GM19468 (cell line): Measurements from ENCODE around the gene DCHS2.

Experiments used
- ATAC-seq: cut with Tn5 transposase; IDR thresholded peaks from one replicate; pipeline ENCODE4 v1.9.1; 2021; ENCODE audit warnings: mild to moderate bottlenecking, moderate library complexity, moderate number of reproducible peaks; ENCODE audit not compliant: unreplicated experiment; ENCODE audit errors: extremely low read depth

The DCHS2 gene

GRCh38 chr4:154399259-154399974 lies 92.2 kb downstream of the DCHS2 start:
- ATAC-seq: no peak

- no peak for ATAC-seq
Measured at GRCh38 chr4:154390324-154390723, 101.3 kb downstream of the DCHS2 start.

GRCh38 chr4:154389148-154389547 lies 102.5 kb downstream of the DCHS2 start:
- no peak for ATAC-seq

GRCh38 chr4:154384012-154384411 lies 107.6 kb downstream of the DCHS2 start:
- no peak for ATAC-seq

GRCh38 chr4:154376486-154376885 lies 115.1 kb downstream of the DCHS2 start:
- ATAC-seq: no peak

GRCh38 chr4:154368060-154368459 lies 123.5 kb downstream of the DCHS2 start:
- peak; percentile 55 for ATAC-seq

GRCh38 chr4:154367659-154368058 lies 123.9 kb downstream of the DCHS2 start:
- ATAC-seq: no peak

GRCh38 chr4:154366956-154367355 lies 124.6 kb downstream of the DCHS2 start:
- ATAC-seq: no peak

GRCh38 chr4:154364066-154364845 lies 127.3 kb downstream of the DCHS2 start:
- no peak for ATAC-seq

- ATAC-seq: no peak
Measured at GRCh38 chr4:154361450-154361849, 130.1 kb downstream of the DCHS2 start.

GRCh38 chr4:154360491-154360890 lies 131.1 kb downstream of the DCHS2 start:
- ATAC-seq: no peak

GRCh38 chr4:154354883-154355282 lies 136.7 kb downstream of the DCHS2 start:
- no peak for ATAC-seq

- no peak for ATAC-seq
Measured at GRCh38 chr4:154349829-154350228, 141.8 kb downstream of the DCHS2 start.

- no peak for ATAC-seq
Measured at GRCh38 chr4:154348657-154349056, 142.9 kb downstream of the DCHS2 start.

- ATAC-seq: no peak
Measured at GRCh38 chr4:154345359-154345758, 146.2 kb downstream of the DCHS2 start.

- no peak for ATAC-seq
Measured at GRCh38 chr4:154344686-154345085, 146.9 kb downstream of the DCHS2 start.

GRCh38 chr4:154343651-154344050 lies 147.9 kb downstream of the DCHS2 start:
- ATAC-seq: no peak

GRCh38 chr4:154341448-154341847 lies 150.2 kb downstream of the DCHS2 start:
- ATAC-seq: no peak

- no peak for ATAC-seq
Measured at GRCh38 chr4:154335588-154335987, 156.0 kb downstream of the DCHS2 start.

GRCh38 chr4:154332681-154333421 lies 158.7 kb downstream of the DCHS2 start:
- ATAC-seq: peak; percentile 87

- no peak for ATAC-seq
Measured at GRCh38 chr4:154329939-154330338, 161.7 kb downstream of the DCHS2 start.
